H4 (cell line): ENCODE measurements around the gene AS3MT. TPM values are rescaled to one million over a fixed set of nuclear protein-coding genes. Genes with fewer than 3 reads are reported as not detected.
"Not testable (repeated sequence)": the region's sequence is repeated elsewhere in the genome, so short reads cannot be mapped to it uniquely, and the experiment has no call there.

Source experiments
- DNase-seq: peaks from one replicate; pipeline ENCODE4 v3.0.0-alpha.2; 2015; ENCODE audit warnings: low spot score
- total RNA-seq: library from RNA; depleted of rRNA; stranded (reverse); fragments of >200 nt; shearing (Covaris generic); gene quantifications from 2 replicates; pipeline ENCODE4 v1.2.3, GENCODE V29; 2014; rRNA removed

AS3MT gene, protein sequence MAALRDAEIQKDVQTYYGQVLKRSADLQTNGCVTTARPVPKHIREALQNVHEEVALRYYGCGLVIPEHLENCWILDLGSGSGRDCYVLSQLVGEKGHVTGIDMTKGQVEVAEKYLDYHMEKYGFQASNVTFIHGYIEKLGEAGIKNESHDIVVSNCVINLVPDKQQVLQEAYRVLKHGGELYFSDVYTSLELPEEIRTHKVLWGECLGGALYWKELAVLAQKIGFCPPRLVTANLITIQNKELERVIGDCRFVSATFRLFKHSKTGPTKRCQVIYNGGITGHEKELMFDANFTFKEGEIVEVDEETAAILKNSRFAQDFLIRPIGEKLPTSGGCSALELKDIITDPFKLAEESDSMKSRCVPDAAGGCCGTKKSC
- total RNA-seq, result not detected in 2 replicates

DNA sequence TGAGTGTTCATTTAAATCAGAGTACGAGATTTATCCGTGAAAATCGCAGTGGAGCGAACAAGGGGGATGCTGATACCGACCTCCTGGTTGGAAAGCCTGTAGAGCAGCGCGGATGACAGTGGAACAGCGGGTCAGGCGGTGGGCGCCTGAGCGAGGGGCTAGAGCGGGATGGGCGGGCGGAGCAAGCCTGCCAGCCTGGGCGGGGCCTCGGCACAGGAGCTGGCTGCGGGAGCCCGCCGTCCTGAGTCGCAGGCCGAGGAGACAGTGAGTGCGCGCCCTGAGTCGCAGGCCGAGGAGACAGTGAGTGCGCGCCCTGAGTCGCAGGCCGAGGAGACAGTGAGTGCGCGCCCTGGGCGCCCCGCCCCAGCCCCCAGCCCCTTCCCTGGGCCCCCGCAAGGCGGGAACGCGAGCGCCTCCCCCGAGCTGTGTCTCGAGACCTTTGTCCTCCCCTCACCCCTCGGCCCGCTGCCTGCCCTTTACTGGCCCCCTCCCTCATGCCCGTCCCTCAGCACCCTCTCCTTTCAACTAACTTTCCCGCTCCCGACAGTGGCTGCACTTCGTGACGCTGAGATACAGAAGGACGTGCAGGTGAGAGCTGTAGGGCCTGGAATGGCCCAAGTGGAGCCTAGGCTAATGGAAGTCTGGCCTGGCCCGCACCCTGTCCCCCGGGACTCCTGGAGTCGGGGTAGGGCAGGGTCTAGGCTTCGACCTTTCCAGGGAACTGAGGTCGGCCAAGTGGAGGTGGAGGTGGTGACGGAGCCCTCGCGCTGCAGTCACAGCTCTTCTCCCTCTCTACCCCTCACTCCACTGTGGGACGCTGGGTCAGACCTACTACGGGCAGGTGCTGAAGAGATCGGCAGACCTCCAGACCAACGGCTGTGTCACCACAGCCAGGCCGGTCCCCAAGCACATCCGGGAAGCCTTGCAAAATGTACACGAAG is at the start of gene AS3MT:
Gene AS3MT, plus strand, starts transcription at position 213 of the 941 bp plus-strand sequence. Its CDS starts 123 bp downstream, at position 336.
- no peak for DNase-seq

DNA sequence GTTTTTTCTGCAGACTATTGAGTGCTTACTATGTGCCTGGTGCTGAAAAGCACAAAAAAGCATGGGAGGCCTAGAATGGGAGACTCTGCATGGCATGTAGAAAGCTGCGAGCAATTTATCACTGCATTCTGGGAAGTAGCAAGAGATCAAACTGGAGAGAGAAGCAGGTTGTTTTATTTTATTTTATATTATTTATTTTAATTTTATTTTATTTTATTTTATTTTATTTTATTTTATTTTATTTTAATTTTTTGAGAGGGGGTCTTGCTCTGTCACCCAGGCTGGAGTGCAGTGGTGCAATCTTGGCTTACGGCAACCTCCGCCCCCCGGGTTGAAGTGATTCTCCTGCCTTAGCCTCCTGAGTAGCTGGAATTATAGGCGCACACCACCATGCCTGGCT is 49.3 kb upstream of the AS3MT start:
- not testable (repeated sequence) for DNase-seq

DNA sequence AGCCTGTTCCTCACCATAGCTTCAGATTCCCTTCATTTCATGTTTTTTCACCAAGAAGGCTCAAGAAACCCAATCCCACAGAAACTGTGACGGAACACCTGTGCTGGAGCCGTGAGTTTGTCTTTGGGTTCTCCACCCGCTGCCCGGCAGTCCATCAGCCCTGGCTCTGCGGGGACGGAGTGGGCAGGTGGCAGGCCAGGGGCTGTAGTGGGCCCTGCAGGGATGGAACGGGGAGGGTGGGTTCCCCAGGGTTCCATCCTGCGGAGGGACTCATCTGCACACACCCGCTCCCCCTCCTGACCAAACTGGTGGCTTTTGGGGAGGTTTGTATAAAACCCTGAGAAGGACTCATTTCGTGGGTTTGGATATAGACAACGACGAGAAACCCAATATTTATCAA is 47.0 kb upstream of the AS3MT start:
- no peak for DNase-seq

DNA sequence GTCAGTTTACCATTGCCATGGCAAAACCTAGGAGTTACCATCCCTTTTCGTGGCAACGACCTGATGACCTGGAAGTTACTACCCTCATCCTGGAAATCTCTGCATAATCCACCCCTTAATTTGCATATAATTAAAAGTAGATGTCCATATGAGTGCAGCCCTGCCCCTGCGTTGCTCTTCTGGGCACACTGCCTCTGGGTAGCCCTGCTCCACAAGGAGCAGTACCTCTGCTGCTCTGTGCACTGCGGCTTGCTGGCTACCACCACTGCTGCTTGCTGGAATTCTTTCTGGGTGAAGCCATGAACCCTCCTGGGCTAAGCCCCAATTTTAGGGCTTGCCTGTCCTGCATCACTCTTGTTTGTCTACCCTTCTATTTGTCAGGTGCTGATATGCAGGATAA is 44.6 kb upstream of the AS3MT start:
- DNase-seq, result no peak

DNA sequence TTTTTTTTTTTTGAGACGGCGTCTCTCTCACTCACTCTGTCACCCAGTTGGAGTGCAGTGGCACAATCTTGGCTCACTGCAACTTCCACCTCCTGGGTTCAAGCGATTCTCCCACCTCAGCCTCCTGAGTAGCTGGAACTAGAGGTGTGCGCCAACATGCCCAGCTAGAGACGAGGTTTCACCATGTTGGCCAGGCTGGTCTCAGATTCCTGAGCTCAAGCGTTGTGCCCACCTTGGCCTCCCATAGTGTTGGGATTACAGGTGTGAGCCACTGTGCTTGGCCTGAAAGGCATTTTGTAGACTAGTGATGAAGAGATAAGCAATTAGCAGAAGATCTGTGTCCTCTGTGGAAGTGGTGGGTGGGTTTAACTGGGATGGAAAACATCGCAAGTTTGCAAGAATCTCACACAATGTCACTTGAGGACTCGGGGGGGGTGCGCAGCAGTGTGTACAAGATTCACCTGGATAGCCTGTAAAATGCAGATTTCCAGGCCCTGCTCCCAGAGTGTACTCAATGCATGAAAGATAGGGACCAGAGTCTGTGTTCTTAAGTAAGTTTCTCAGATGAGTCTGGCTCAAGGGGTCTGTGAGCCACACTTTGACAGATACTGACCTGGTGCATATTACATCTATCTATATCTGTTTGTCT is 43.0 kb upstream of the AS3MT start:
- DNase-seq, result no peak

DNA sequence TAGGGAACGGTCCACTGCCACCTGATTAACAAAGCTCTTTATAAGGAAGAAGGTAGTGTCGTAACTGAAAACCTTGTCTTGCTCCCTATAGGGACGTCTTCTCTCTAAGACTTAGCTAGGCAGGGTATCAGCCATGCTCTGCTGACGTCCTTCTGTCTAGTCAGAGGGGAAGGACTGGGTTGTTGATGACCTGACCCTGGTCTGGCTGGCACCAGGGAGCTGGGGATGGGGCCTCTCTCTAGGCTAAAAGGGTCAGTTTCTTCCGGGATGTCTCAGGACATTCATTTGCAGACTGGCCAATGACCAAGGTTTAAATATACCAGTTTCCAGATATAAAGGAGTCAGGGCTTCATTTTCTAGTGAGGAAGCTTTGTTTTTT is 41.7 kb upstream of the AS3MT start:
- no peak for DNase-seq

DNA sequence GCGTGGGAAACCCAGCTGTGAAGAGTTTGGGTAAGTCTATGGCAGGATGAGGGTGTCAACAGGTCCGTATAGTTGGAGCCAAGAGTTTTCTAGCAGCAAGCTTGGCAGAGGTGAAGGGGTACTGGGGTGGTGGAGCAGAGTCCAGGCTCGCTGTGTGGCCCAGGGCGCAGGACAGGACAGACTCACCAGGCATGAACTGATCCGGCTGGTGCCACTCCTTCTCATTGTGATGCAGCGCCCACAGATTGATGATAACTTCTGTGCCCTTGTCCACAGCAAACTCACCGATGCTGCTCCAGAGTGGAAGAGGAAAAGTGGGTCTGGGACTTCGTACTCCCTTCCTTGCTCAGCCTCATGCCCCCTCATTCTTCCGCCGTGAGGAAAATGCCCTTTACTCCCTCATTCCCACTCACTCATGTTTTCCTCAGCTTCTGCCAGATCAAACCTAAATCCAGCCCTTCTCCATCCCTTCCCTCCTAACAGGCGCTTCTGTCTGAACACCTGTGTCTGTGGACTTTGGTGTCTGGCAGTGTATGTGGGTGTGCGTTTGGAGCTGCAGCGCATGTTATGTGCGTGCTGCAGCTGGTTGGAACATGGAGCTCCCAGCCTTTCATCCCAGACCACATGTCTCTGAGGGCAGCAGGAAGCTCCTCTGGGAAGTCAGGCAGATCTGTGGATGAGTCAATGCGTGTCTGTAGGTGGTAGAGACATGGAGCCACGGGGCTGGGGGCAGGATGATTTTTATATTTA is 37.8 kb upstream of the AS3MT start:
- no peak for DNase-seq

DNA sequence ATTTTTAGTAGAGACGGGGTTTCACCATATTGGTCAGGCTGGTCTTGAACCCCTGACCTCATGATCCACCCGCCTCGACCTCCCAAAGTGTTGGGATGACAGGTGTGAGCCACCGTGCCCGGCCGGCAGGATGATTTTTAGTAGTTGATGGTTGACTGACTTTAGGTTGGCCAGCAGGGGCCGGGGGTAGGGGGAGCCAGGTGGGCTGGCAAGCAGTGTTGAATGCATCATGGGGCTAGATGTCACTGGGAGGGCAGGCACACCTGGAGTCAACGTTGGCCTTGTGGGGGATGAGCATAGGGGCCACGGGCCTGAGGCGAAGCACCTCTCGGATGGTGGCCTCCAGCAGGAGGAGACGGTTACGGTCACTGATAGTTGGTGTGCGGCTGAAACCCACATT is 37.0 kb upstream of the AS3MT start:
- DNase-seq, result no peak

DNA sequence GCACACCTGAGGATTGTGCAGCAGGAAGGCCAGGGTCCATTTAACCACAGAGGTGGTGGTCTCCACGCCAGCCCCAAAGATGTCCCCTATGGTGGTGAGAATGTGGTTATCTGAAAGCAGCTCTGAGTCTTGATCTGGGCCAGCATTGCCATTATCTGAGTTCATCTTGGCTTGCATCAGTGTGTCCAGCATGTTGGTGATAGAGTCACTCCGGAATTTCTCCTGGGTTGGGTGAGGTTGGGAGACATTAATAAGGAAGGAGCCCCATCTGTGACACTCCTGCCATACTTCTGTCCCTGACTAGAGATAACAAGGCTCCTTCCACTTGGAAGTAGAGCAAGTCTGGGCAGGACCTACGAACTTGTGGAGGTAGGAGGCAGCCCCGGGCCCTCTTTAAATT is 36.3 kb upstream of the AS3MT start:
- no peak for DNase-seq

DNA sequence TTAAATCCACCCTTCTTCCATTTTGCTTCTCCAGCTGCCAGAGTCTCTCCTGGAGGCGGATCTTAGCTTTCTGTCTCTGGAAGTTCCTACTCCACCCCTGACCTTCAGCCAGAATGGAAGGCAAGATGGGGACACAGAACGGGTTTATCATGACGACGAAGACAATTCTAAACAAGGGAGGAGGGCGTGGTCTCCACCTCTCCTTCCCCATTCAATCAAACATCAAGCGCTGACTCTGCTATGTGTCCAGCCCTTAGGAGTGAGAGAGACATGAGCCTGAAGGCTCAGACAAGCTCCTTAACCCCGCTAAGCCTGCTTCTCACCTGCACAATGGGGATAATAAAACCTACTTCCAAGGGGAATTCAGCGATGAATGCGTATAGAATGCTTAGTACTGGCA is 35.1 kb upstream of the AS3MT start:
- no peak for DNase-seq

DNA sequence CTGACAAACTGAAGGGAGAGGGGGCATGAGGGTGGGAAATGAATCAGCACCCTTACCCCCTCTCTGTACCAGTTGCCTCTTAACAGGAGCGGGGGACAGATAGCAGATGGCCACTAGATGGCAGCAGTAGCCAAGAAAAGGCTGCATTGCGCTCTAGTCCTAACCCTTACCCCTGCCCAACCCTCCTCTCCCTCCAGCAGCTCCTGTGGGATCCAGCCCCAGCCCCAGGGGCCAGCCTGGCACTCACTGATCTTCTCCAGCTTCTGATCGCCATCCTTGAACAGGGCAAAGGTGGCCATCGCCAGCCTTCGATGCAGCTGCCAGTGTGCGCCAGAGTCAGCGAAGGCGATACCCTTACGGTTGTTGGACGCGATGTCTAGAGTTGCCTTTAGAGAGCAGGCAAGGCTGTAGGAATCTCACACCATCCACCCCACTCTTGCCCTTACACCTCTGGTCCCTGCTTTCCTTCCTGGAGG is 34.2 kb upstream of the AS3MT start:
- peak; percentile 65 for DNase-seq

DNA sequence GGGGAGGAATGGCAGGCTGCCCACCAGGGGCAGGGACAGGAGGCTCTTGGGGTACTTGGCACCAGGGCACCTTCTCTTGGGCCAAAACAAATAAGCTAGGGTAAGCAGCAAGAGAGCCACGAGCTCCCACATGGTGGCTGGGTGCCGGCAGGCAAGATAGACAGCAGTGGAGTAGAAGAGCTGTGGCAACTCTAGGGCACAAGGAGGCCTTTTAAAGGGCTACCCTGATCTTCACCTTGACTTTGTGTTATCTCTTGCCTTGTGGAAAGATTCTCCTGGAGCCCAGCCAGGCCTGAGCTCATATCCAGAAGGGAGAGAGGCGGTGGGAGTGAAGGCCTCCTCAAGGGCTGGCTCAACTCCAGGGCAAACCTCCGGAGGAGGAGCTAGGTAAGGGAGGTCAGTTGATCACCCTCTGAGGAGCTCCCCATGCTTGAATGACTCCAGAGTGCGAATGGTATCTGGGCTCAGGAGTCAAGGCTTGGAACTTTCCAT is 32.0 kb upstream of the AS3MT start, which contains the start of gene CYP17A1:
Gene CYP17A1, minus strand, starts transcription at position 184 of the 492 bp plus-strand sequence. Its CDS starts 52 bp downstream, at position 132.
- DNase-seq, result no peak

DNA sequence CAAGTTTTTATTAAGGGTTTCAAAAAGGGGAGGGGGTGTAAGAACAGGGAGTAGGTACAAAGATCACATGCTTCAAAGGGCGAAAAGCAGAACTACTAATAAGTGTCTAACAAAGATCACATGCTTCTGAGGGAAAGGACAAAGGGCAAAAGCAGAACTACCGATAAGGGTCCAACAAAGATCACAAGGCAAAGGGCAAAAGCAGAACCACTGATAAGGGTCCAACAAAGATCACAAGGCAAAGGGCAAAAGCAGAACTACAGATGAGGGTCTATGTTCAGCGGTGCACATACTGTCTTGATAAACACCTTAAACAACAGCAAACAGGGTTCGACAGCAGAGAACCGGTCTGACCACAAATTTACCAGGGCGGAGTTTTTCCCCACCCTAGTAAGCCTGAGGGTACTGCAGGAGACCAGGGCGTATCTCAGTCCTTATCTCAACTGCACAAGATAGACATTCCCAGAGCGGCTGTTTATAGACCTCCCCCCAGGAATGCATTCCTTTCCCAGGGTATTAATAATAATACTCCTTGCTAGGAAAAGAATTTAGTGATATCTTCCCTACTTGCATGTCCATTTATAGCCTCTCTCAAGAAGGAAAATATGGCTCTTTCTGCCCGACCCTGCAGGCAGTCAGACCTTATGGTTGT is 30.9 kb upstream of the AS3MT start:
- not testable (repeated sequence) for DNase-seq

DNA sequence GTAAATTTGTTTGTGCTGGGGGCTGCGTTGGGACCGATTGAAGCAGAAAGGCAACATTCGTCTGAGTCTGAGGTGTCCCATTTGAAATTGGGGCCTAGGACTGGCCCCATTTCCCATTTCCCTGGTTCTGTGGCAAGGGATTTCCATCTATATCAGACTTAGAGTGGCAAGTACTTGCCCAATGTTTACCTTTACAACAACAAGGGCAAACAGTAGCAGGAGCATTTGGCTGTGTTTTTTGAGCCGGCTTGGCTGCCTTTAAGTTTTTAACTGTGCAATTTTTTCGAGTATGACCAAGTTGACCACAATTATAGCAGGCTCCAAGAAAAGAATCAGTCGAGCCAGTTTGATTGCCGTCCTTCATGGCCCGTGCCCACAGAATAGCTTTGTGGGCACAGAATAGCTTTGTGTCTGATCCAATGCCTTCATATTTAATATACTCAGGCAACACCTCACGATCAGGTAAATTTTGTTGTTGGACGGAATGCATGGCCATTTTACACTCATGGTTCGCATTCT is 27.4 kb upstream of the AS3MT start:
- no peak for DNase-seq

DNA sequence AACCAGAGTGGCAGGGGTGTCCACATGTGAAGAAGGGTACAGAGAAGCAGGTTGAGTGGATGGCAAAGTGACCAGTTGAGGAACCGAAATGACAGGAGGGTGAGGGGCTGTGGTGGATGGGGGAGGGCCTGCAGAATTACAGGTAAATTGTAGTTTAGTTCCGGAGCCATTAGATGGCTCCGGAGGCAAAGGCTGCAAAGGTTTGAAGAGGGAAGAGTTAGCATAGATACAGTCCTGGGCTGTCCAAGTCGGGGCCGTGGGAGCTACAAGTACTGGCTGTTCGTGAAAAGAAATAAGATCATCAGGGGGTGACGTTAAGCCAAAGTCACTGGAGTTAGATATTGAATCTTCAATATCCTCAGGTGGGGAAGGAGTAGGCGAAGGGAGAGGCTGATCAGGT is 26.1 kb upstream of the AS3MT start:
- not testable (repeated sequence) for DNase-seq

DNA sequence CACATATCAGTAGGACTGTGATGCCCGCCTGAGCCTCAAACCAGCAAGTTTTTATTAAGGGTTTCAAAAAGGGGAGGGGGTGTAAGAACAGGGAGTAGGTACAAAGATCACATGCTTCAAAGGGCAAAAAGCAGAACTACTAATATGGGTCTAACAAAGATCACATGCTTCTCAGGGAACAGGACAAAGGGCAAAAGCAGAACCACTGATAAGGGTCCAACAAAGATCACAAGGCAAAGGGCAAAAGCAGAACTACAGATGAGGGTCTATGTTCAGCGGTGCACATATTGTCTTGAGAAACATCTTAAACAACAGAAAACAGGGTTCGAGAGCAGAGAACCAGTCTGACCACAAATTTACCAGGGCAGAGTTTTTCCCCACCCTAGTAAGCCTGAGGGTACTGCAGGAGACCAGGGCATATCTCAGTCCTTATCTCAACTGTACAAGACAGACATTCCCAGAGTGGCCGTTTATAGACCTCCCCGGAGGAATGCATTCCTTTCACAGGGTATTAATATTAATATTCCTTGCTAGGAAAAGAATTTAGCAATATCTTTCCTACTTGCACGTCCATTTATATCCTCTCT is 25.0 kb upstream of the AS3MT start:
- not testable (repeated sequence) for DNase-seq

DNA sequence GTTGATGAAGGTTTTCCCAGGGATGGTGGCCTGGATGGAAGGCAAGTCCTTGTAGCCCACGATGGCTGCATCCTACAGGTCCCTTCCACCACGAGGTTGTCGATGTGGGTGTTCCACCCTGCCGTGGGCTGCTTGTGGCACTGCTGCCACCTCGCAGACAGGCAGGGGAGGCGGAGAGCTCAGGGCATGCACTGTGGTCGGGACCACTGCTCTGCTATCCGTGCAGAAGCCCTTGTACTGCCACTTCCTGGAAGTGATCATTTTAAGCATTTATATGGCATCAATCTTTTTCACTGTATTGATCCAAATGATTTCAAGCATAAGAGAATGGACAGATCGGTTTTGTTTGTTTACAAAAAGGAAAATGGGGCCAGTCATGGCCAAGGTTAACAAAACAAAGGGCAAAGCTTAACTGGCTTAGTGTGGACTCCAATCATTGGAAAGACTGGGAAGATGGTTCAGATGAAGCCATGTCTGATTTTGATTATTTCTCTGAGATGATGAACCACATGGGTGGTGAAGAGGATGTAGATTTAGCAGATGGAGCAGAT is 23.8 kb upstream of the AS3MT start:
- no peak for DNase-seq

DNA sequence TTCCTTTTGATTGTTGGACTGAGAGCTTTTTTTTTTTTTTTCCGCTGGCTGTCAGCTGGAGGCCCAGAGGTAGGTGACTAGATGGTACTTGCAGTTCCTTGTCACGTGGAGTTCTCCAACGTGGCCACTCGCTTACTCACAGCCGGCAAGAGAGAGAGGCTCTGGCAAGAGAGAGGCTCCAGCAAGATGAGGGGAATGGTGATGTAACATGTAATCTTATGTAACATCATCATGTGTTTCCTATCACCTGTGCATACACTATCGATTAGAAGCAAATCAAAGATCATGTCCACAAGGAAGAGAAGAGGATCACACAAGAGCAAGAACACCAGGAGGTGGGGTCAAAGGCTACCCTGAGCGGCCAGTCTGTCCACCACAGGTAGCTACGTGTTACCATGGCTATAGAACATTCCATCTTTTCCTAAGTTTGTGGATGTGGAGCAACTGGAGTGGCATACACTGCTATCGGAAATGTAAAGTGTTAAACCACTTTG is 19.2 kb upstream of the AS3MT start:
- no peak for DNase-seq

DNA sequence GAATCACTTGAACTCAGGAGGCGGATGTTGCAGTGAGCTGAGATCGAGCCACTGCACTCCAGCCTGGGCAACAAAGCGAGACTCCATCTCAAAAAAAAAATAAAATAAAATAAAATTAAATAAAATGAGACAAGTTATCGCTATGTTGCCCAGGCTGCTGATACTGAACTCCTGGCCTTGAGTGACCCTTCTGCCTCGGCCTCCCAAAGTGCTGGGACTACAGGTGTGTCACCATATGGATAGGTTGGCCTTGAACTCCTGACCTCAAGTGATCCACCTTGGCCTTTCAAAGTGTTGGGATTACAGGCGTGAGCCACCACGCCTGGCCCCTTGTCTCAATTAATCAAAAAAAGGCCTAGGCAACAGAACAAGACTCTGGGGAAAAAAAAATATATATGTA is 16.0 kb upstream of the AS3MT start:
- DNase-seq, result not testable (repeated sequence)
